Measurements from ENCODE around the gene ATP5F1D.
A peak's percentile ranks its signal among the peaks of the same experiment; 100 is the strongest.

DNA sequence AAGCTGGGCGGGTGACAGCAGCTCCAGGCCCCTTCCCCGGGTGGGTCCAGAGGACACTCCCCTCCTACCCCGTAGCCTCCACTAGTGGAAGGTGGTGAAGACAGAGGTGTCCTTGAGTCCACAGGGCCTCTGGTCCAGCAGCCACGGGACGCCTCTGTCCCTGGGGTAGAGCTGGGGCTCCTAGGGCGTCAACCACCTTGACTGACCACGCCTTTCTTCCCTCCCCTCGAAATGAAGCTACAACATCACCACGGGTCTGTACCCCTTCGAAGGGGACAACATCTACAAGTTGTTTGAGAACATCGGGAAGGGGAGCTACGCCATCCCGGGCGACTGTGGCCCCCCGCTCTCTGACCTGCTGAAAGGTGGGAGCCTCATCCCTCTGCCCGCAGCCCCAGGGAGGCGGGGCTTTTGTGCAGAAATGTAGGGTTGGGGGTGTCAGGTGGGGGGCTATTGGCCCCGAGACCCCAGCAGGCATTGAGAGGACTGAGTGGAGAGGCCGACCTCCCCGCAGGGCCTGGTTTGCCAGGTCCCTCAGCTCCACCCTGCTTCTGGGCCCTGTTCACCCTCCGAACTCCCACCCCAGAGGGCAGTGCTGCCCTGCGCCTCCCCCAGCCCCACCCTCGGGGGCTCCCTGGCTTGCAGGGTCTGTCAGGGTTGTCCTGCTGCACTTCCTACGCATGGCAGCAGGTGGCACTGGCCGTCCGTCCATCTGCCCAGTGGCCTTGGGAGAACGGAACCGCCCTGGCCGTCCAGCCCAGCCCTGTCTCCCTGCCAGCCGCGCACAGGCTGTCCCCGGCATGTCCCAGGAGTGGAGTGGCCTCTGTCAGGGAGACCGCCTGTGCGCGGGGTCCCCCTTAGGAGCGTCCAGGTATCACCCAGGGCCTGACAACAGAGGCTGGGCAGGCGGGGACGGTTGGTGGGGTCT lies 20.3 kb upstream of the ATP5F1D start:
- TF ChIP-seq, protein P1, sequence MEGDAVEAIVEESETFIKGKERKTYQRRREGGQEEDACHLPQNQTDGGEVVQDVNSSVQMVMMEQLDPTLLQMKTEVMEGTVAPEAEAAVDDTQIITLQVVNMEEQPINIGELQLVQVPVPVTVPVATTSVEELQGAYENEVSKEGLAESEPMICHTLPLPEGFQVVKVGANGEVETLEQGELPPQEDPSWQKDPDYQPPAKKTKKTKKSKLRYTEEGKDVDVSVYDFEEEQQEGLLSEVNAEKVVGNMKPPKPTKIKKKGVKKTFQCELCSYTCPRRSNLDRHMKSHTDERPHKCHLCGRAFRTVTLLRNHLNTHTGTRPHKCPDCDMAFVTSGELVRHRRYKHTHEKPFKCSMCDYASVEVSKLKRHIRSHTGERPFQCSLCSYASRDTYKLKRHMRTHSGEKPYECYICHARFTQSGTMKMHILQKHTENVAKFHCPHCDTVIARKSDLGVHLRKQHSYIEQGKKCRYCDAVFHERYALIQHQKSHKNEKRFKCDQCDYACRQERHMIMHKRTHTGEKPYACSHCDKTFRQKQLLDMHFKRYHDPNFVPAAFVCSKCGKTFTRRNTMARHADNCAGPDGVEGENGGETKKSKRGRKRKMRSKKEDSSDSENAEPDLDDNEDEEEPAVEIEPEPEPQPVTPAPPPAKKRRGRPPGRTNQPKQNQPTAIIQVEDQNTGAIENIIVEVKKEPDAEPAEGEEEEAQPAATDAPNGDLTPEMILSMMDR (conservative IDR thresholded peaks at IDR 0.05; ENCODE audit: low read depth, low read length) = peak; percentile 59
- TF ChIP-seq EZH2 (IDR thresholded peaks at IDR 0.05; ENCODE audit: low read length, unreplicated experiment) = no peak
- no peak for TF ChIP-seq EZH2phosphoT487 (IDR thresholded peaks at IDR 0.05; ENCODE audit: borderline replicate concordance, low read length)

Measured in PC-3 (cell line).